HL-60/S4 treated with retinoic acid at 250 ng/mL for 4 days and 3 days (cell line): ENCODE measurements around the gene TRMT2A.

Experiments
- in situ Hi-C: fragments of 300-500 bp; cut with MboI; formaldehyde crosslinking; loops from 2 replicates; pipeline ENCODE4 v1.7.0; 2022; ENCODE audit warnings: low sequenced_read_pairs

The TRMT2A gene

GRCh38 chr22:20107951-20108756 lies 8.9 kb downstream of the TRMT2A start:
- in situ Hi-C loops, result no loop called here

DNA sequence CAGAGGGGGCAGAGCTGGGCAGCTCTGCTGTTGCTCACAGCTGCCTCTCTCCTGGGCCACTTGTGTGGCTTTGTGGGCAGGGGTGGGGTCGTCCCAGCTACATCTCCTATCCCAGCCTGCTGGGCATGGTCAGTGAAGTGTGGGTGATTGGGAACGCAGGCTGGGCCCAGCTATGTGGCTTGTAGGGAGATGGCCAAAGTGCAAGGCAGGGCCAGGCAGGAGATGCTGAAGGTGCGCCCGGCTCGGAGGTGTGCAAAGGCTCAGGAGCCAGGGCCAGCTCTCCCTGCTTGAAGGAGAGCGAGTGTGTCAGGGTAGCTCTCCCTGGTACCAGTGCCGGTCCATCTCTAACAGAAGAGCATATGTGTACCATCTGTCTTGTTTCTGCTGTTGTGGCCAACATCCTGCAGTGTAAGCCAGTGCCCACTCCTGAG lies 9.5 kb downstream of the TRMT2A start:
- in situ Hi-C loops, result no loop called here

DNA sequence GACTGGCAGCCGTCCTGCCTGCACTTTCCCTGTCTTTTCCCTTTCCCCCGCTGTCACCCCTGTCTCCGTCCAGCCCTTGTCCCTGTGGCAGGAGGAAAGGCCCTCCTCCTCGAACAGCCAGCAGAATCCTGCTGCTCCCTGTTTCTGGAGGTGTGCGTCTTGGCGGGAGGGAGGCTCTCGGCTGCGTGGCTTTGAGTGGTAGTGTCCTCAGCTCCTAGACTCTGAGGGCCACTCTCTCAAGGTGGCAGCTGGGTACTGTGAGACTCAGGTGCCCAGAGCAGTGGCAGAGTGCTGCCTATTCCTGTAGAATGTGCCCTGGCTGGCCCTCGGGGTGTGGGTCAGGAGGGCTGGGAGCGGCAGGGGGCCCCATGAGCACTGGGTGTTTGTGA lies 10.2 kb downstream of the TRMT2A start:
- in situ Hi-C loops, result no loop called here

GRCh38 chr22:20106205-20106848 lies 10.7 kb downstream of the TRMT2A start:
- in situ Hi-C loops, result no loop called here

GRCh38 chr22:20105456-20106204 lies 11.4 kb downstream of the TRMT2A start:
- in situ Hi-C loops, result no loop called here

DNA sequence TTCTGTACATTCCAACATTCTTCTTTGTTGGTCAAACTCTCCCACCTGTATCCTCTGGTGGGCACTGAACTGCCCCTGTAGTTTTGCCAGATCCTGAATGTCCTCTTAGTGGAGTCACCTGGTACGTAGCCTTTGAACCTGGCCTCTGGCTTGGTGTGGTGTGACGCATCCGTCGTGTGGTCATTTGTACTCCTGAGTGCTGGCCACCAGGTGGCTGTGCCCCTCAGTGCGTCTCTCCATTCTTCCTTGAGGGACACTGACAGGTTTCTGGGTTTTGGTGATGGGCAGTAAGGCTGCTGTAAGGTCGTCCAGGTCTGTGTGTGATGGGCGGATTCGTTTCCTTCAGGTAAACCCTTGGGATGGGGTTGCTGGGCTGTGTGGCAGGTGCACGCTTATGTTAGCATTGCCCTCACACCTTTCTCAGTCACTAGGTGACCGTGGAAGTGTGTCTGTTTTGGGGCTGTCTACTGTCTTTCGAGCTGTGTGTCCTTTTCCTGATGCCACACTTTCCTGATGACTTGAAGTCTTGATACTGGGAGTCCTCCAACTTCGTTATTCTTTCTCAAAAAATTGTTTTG lies 14.7 kb downstream of the TRMT2A start:
- in situ Hi-C loops, result no loop called here

- in situ Hi-C loops, result no loop called here
Measured at GRCh38 chr22:20101638-20102037, 15.4 kb downstream of the TRMT2A start.

DNA sequence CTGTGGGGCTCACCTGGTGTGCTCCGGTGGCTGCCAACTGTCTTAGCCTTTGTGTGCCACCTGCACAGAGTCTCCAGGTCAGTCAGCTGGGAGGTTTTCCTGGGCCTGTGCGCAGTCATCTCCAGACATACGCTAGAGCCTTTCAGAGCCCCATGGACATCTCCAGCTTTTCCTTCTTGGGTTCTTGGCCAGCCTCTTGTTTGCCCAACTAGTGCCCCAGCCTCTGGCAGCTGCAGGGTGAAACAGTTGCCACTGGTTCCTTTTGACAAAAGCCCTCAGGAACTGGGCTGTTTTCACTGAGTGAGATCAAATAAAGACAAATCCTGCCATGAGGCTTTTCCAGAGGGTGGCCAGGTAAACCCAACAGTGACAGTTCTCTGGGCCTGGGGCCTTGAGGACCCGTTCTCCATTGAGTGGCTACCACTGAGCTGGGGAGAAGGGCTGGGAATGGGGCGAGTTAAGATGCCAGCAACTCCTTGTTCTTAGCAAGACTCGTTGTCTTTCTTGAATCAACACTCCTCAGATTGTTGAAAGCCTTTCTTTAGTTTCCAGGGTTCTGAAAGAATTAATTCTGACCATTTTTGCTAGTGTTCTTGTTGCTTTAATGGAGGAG lies 17.8 kb downstream of the TRMT2A start:
- in situ Hi-C loops, result no loop called here

DNA sequence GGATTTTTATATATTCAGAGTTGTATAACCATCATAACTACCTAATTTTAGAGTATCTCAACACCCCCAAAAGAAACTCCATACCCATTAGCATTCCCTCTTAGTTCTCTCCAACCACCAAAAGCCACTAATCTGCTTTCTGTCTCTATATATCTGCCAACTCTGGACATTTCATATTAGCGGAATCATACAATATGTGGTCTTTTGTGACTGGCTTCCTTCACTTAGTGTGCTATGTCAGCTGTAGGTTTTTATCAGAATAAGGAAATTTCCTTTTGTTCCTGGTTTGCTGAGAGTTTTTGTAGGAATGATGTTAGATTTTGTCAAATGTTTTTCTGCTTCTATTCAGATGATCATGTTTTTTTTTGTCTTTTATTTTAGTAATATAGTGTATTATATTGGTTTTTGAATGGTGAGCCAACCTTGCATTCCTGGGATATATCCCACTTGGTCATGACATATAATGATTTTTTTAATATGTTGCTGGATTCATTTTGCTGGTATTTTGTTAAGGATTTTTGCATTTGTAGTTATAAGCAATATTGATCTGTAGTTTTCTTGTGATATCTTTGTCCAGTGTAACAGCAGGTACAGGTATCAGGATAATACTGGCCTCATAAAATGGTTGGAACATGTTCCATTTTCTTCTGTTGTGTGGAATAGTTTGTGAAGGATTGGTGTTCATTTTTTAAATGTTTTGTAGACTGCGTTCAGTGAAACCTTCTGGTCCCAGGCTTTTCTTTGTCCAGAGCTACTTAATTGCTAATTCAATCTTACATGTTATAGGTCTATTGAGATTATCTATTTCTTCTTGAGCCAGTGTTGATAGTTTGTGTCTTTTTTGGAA lies 20.2 kb downstream of the TRMT2A start:
- in situ Hi-C loops, result no loop called here

DNA sequence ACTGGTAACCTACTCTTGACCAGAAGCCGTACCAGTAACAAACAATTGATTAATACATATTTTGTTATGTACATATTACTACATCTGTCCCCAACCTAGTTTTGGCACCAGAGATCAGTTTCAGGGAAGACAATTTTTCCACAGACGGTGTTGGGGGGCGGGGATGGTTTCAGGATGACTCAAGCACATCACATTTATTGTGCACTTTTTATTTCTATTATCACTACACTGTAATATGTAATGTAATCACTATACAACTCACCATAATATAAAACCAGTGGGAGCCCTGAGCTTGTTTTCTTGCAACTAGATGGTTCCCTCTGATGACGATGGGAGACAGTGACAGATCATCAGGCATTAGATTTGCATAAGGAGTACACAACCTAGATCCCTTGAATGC lies 21.5 kb downstream of the TRMT2A start:
- in situ Hi-C loops, result no loop called here

- in situ Hi-C loops, result no loop called here
Measured at GRCh38 chr22:20094197-20094807, 22.7 kb downstream of the TRMT2A start.

- in situ Hi-C loops, result no loop called here
Measured at GRCh38 chr22:20093418-20094196, 23.4 kb downstream of the TRMT2A start.

- in situ Hi-C loops, result no loop called here
Measured at GRCh38 chr22:20092477-20092854, 24.6 kb downstream of the TRMT2A start.

- in situ Hi-C loops, result no loop called here
Measured at GRCh38 chr22:20091690-20092476, 25.1 kb downstream of the TRMT2A start.

- in situ Hi-C loops, result no loop called here
Measured at GRCh38 chr22:20090730-20091240, 26.2 kb downstream of the TRMT2A start.

DNA sequence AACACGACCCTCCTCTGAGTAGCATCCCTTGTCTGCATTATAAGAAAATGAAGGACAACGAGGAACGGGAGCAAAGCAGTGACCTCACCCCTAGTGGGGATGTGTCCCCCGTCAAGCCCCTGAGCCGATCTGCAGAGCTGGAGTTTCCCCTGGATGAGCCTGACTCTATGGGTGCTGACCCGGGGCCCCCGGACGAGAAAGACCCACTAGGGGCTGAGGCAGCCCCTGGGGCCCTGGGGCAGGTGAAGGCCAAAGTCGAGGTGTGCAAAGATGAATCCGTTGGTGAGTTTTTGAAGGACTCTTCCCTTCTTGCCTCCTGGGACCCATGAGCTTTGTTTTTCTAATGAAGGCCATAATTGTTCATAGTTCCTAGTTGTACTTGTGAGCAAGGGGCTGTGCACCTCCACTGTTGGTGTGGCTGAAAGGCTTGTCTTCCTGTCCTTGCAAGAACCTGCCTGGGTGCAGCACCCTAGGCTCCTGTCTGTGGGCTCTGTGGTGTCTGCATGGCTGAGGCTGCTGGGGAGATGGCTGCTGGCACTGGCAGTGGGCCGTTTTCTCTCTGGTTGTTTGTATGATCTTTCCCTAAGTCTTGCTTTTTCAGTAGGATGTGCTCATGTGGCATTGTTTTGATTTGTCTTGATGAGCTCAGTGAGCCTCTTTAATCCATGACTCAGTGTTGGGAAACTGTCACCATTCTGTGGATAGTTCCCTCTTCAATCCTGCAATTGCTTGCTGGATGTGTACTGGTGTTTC lies 26.9 kb downstream of the TRMT2A start:
- in situ Hi-C loops, result no loop called here
